Fibroblast of gingiva (primary cell): ENCODE measurements around the gene PLXNA3.
A peak's percentile ranks its signal among the peaks of the same experiment; 100 is the strongest.

Experiments
- DNase-seq: peaks from one replicate; pipeline ENCODE4 v3.0.0-alpha.2; 2011; ENCODE audit warnings: low read depth

PLXNA3 gene

DNA sequence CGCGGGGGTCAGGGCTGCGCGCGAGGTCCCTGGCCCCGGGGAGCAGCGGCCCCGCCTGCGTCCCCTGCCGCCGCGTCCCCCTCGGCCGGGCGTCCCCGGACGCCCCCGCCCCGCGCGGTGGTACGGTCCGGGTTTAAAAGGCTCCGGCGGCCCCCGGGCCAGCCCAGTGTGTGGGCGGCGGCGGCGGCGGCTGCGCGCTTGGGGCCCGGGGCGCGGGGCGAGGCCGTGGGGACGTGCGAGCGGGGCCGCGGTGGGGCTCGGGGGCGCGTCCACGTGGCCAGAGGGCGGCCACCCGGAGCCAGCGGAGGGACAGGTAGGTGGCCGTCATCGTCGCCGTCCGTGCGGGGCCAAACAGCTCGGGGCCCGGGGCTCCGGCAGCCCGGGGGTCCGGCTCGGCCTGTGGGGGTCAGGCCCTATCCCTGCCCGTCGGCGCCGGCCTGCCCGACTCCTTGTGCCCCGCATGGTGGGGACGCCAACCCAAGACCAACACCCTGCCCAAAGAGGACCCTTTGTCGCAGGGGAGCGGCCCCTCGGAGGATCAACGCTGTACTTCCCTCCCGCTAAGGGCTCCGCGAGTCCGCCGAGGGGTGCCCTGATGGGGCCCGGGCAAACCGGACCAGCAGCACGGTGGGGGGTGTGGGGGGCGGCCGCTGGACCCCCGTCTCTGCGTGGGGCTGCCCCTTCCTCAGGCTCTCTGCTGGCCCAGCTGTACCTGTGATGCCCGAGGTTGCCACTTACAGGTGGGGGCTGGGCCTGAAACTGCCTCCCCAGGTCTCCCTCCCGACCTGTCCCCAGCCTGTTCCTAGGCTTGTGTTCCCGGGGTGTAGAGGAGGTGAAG, at the start of gene PLXNA3:
PLXNA3 (plus strand) TSS at position 166 of the 838 bp plus-strand sequence. CDS start 1,903 bp downstream, outside the sequence.
- DNase-seq: peak; percentile 31

DNA sequence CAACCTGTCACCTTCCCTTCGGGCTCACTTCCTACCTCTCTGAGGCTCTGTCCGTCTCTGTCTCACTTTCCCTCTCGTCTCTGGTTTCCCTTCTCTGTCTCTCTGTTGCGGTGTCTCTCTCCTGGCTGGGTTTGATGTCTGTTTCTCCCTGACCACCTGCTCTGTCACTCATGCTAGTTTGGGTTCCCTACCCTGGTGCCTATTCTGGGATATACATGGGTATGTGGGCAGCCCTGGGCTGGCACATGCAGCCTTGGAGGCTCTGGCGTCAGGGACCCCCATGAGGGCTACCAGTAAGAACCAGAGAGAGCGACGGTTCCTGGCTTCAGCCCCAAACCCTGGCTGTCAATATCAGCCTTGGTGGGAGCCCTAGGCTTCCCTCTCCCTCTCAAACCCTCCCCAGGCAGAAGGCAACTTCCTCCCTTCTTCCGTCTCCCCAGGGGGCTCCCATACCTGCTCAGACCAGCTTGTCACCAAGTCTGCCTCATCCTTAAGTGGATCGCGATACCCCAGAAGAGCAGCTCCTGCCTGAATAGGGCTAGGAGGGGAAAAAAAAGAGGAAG, 49.3 kb upstream of the PLXNA3 start:
- no peak for DNase-seq

DNA sequence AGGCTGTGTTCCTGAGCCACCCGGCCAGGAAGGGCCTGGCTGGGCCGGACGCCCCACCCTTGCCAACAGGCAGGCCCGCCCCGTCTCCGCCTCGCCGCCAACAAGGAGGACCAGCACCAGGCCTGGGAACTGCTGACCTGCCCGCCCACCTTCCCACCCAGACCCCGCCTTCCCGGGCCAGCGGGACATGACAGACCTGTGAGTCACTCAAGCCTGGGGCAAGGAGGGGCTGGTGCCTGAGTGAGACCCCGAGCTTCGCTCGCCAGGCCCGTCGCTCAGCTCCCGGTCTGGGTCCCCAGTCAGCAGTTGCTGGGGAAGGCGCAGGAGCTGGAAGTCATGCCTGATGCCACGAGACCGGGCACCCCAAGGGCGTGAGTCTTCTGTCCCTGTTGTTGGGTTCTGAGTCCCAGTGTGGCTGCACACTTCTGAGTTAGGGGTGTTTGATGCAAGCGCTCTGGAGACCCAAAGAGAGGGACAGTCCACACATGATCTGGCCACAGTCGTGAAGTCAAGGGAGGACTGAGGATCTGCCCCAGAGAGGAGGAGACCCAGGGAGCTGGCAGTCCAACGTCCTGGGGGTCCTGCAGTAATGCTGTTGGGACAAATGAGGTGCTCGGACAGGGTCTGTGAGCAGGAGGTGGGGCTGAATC, 48.7 kb upstream of the PLXNA3 start, which contains the start of gene DNASE1L1:
DNASE1L1 (minus strand) TSS at position 33 of the 650 bp plus-strand sequence. CDS start 3,686 bp downstream, outside the sequence.
- DNase-seq: peak; percentile 85

DNA sequence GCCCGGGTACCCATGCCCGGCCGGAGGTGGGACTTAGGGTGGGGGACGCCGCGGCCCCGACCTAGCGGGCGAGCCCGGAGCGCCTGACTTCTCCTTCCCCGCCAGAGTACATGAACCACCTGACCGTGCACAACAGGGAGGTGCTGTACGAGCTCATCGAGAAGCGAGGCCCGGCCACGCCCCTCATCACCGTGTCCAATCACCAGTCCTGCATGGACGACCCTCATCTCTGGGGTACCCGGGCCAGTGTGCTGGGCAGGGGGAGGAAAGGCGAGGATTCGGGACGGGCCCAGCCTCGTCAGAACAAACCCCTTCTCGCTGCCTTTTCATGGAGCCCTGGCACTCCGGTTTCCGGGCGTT, 46.1 kb upstream of the PLXNA3 start:
- DNase-seq: peak; percentile 35

DNA sequence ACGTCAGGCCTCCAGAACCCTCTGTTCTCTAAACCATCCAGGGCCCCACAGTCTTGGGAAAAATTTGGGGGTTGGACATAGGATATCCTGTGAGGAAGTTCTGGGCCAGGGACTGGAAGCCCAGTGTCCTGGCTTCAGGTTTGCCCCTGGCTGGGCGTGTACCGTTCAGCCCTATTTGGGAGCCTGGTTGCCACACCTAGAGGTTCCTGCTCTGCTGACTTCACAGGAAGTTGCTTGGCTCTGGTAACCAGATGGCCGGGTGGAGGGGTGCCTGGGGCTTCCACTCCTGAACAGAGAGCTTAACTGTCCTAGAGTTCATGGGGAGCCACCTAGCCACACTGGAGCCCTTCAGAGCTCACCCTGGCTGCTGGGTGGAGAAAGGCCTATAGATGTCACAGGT, 45.6 kb upstream of the PLXNA3 start:
- no peak for DNase-seq

DNA sequence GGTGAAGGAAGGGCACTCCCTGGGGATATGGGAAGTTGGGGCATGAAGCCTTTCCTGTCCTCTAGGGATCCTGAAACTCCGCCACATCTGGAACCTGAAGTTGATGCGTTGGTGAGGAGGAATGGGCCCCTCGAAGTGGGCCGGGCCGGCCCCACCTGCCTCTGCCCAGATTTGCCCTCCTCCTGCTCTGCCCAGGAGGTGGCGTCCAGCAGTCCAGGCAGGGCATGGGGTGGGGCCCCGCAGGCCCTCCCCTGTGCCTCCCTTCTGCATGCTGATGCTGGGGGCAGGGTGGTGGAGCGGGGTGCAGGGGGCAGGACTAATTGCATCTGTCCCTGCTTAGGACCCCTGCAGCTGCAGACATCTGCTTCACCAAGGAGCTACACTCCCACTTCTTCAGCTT, 44.9 kb upstream of the PLXNA3 start:
- no peak for DNase-seq

DNA sequence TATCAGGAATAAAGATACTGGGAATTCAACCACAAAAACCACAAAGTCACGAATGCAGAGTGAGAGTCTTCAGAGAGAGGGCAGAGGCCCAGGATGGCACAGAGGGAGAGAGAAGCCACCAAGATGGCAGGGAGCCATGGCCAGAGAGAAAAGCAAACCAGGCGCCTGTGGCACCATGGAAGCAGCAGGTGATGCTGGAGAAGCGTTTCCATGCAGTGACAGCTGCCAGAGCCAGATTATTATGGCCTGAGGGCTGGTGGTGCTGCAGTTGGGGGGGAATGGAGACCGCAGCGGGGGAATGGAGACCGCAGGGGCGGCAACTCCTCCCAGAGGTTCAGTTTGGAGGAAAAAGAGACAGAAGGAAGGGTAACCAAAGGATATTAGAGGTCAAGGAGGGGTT, 40.9 kb upstream of the PLXNA3 start:
- no peak for DNase-seq

DNA sequence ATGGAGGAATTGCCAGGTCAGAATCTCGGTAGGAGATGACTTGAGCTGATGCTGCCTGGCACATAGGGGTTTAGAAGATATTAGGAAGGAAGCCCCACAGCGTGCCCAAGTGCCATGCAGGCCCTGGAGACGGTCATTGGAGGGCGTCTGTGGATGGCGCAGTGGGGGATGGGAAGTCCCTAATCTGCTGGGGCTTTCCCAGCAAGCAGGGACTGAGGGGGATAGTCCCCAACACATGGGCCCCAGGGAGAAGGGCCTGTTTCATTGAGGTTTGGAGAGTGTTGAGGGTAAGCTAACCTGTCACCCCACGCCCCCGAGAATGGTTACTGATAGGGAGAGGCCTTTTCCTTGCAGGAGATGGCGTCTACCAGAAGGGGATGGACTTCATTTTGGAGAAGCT, 38.9 kb upstream of the PLXNA3 start:
- no peak for DNase-seq

DNA sequence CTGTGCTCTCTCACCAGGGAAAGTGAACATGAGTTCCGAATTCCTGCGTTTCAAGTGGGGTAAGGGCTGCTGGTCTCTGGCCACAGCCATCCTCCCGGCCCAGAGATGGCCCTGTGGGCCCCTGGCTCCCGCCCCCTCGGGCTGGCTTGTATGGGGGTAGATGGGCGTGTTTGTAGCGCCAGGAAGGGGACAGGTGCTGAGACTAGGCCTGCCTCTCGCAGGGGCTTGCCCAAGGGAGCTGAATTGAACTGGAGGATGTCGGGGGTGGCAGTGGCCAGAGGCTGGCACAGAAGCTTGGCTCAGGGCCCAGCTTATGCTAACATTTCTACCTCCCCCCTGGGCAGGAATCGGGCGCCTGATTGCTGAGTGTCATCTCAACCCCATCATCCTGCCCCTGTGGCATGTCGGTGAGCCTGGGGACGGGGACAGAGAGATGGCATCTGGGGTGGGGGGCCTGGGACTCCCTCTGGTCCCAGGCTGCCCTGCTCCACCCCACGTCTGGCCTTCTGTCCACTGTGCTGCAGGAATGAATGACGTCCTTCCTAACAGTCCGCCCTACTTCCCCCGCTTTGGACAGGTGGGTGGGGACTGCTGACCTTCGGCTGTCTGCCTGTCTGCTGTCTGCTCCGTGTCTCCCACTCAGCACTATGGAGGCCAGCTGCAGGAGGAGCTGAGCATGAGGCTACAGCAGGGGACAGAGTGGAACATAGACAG, 38.2 kb upstream of the PLXNA3 start:
- no peak for DNase-seq

DNA sequence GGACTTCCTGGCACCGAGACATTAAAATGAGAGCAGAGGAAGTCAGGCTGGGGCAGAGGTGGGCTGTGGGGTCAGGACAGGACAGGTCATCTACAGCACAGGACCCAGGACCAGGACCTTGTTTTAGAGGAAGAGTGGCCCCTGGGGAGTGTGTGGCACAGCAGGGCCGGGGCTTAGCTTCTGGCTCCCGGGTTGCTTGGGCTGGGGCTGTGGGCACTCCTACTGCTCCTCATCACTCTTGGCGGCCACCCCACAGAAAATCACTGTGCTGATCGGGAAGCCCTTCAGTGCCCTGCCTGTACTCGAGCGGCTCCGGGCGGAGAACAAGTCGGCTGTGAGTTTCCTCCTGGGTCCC, 37.7 kb upstream of the PLXNA3 start:
- DNase-seq: no peak

DNA sequence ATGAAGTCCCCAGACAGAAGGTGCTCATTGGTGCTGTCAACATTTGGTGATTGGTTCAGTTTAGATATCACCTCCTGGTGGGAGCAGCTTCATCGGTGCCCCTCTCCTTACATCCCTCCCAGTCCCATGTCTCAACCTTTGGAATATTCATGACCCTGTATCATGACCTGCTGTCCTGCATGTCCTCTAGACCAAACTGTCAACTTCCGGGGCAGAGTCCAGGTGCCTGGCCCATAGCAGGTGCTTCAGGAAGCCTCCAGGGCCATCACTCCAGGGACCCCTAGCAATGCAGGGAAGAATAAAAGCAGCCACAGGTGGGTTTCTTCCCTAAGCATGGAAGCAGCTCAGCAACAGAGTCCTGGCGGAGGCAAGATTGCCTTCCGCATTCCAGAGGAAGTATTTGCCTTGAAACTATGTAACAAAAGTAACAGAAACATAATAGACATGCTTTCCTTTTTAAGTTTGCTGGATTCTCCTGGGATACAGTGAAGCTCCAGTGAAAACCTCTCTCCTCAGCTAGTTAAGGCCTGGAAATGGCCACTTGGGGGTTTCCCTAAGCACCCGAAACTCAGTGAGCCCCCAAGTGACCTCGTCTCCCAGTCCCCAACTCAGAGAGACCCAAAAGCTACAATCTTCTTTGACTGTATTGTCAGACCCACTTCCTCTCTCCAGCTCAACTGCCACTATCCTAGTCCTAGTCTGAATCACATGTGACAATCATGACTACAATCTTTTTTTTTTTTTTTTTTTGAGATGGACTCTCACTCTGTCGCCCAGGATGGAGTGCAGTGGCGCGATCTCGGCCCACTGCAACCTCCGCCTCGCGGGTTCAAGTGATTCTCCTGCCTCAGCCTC, 30.9 kb upstream of the PLXNA3 start:
- DNase-seq: no peak

DNA sequence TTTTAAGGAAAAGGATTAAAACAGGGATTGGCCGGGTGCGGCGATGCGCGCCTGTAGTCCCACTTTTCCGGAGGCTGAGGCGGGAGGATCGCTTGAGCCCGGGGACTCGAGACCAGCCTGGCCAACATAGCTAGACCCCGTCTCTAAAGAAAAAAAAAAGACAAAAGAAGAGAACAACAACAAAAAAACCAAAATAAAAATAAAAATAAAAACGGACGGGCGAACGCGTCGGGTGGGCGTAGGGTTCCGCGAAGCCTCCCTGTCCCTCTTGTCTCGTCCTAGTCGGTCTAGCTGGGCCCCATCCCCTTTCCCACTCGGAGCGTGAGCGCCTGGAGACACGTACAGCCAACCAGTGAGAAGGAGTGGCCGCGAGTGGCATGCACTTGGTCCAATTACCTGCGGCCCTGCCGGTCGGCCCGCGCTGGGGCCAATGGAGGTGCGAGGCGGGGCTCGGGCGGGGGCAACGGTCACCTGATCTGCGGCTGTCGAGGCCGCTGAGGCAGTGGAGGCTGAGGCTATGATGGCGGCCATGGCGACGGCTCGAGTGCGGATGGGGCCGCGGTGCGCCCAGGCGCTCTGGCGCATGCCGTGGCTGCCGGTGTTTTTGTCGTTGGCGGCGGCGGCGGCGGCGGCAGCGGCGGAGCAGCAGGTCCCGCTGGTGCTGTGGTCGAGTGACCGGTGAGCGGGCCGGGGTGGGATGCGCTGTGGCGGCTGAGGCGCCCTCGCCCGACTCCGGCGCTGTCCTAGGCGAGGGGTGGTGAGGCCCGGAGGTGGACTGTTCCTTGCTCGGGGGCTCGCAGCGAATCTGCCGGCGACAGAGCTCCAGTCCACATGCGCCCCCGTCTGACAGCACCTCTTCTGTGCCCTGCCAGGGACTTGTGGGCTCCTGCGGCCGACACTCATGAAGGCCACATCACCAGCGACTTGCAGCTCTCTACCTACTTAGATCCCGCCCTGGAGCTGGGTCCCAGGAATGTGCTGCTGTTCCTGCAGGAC, 29.6 kb upstream of the PLXNA3 start, which contains the start of gene ATP6AP1:
ATP6AP1 (plus strand) TSS at position 502 of the 996 bp plus-strand sequence; CDS start at position 518, 16 bp downstream.
- peak; percentile 94 for DNase-seq

DNA sequence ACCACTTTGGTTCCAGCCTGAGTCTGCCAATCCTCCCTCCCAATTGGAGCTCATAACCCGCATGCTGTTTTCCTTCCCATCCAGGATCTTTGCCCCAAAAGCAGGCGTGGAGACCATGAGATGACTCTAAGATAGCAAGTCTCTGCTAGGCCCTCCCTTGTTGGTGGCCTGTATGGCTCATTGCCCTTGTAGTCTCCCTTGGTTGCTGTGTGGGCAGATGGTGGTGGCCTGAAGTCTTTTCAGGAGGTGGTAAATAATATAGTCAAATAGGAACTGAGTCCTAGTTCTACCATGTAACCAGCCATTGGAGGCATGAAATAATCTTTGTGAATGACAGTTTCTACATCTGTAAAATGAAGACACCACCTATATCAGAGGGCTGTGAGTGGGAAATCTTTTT, 28.4 kb upstream of the PLXNA3 start:
- no peak for DNase-seq

DNA sequence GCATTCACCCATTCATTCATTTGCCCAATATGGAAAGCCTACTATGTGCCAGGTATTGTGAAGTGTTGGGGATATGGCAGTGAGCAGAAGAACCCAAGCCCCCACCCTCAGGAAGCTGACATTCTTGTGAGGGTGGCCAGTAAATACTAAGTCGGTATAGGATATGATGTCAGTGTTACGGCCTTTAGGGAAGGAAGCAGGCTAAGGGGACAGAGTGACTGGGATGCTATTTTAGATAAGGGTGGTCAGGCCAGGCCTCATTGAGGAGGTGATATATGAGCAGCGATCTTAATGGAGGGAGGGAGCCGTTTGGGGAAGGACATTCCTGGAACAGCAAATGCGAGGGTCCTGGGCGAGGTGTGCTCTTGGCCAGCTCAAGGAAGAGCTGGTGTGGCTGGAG, 27.6 kb upstream of the PLXNA3 start:
- DNase-seq: no peak

DNA sequence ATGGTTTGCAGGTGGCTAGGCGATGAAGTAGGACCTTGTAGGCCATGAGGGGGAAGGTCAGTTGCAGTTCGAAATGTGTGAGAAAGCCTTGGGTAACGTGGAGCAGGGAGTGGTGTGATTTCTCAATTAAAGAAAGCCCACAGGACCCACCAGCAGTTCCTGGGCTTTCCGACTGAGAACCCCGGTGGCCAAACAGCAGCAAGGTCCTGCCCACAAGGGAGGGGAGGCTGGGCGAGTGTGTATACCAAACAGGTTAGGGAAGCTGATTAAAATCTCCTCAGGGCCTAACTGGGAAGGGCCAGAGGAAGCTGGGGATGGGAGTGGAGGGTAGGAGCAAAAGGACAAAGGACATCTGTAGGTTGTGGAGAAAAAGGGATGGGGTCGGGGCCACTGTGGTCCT, 27.2 kb upstream of the PLXNA3 start:
- no peak for DNase-seq

DNA sequence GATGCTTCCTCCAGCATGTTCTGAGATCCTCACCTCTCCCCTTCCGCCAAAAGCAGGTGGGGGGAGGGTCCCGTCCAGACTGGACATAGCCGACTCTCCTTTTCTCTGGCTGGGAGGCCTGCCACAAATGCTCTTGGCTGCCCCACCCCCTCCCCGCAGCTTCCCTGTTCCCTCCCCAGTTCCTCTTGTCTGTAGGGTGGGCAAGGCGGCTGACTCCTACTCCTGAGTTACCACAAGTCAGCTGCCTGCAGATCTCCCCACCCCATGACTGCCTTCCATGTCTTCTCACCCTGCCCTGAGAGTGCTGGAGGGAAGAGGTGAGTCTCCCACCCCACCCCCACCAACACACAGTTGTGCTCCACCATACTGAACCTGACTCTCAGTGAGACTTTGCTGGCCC, 26.7 kb upstream of the PLXNA3 start:
- DNase-seq: no peak

DNA sequence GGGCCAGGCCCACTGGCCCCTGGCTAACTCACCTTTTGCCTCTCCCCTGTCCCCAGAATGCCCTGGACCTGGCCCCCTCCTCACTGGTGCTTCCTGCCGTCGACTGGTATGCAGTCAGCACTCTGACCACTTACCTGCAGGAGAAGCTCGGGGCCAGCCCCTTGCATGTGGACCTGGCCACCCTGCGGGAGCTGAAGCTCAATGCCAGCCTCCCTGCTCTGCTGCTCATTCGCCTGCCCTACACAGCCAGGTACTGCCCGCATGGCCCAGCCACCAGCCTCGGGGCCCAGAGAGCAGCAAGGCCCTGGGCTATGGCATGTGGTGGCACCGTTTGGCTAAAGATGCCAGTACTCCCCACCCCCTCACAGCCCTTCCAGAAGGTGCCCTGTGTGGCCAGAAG, 25.9 kb upstream of the PLXNA3 start:
- DNase-seq: no peak

DNA sequence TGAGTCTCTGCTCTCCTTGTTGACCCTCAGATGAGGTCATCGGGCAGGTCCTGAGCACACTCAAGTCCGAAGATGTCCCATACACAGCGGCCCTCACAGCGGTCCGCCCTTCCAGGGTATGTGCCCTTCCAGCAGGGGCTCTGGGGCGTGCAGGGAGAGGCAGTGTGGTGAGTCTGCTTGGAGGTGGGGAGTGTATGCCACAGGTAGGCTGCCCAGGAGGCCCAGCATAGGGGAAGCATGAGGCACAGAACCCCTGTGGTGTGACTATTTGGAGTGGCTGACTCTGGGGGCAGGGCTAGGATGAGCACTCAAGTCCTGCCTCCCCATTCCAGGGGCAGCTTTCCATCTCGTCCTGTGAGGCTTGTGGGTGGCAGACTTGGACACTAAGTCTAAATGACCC, 24.5 kb upstream of the PLXNA3 start:
- no peak for DNase-seq

DNA sequence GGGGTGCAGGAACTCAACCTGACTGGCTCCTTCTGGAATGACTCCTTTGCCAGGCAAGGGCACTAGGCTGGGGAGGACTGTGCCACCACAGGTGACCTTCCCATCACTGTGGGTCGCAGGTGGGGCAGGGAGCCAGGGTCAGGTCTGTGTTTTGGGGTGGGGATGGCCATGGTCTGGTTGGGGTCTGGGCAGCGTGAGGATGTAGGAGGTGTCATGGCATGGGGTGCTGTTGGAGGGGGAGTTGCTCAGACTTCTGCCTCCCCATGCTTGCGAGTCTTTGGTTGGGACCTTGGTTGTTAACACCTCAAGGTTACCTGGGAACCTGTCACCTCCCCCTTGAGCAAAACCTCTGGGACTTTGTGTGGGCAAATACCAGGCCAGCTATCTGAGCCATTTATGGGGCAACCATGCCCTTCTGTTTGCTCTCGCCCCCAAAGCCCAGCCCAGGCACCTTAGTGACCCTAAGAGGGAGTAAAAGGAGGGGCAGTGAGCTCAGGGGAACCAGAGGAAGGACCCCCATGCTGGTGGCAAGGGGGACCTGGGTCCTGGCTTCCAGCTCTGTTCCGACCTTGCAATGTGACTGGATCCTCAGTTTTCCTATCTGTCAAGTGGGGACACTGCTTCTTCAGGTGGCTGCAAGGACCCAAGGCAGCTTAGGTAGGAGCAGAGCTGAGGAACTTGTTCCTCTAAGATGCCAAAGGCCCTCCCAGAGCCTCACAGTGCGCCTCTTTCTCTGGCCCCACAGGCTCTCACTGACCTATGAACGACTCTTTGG, 23.5 kb upstream of the PLXNA3 start:
- no peak for DNase-seq
